ENCODE measurements around the gene DPYD.

The DPYD gene

DNA sequence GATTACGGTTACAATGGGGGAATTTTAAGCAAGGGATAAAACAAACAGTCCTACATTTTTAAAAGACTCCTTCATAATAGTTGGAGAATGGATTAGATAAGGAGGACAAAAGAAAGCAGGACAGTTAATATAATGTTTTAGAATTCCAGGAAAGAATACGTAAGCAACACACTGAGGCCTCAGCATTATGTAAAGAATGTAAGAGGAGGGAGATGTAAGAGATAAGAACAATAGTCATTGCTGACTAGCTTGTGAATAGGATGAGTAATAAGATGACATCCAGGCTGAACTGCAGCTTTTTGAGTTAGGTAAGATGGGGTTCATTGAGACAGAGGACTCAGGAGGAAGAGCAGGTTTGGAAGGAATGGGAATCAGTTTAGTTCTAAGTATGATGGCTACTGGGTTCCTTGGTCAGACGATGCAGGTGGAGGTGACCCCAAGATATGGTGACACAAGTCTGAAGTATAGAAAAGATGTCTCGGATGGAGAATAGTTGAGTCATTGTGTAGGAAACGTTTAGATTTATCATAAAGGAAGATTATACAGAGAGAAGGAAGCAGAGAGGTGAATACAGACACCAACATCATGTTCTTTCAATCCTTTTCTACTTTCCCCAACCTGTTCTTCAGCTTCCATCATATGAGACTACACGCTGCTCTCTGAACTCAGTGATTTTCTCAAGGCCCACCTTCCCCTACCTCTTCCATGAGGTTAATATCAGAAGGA lies 826.4 kb downstream of the DPYD start:
- TF ChIP-seq CTCF (conservative IDR thresholded peaks at IDR 0.05): no peak
- no peak for TF ChIP-seq ZFX (IDR thresholded peaks at IDR 0.05)
- no peak overlapping the region for H3K27ac ChIP-seq

DNA sequence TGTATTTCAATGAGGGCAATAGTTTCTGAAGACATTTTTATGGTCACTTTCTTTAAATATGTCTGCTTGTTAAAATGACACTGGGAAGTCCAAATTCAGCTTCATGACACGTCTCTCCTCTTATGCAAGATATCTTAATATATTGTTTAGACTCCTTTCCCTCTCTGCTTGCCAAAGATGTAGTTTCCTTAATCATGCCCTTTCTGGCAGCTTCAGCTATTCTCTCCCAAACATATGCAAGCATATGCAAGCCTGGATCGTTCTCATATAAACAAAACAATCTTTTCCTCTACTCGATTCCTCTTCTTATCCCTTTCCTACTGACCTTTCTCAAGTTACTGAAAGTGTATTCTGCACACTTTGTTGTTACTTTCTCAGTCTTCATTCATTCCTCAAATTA lies 827.1 kb downstream of the DPYD start:
- TF ChIP-seq ZFX (IDR thresholded peaks at IDR 0.05): no peak
- no peak for TF ChIP-seq CTCF (conservative IDR thresholded peaks at IDR 0.05)

GRCh38 chr1:97092824-97093223 lies 828.0 kb downstream of the DPYD start:
- TF ChIP-seq CTCF (conservative IDR thresholded peaks at IDR 0.05) (no peak), ZFX (IDR thresholded peaks at IDR 0.05) (no peak)
- H3K27ac ChIP-seq: no peak overlapping the region

More for the DNA sequence above, 827.1 kb downstream of the DPYD start:
- no peak overlapping the region for H3K27ac ChIP-seq

GRCh38 chr1:97091679-97092078 lies 829.2 kb downstream of the DPYD start:
- TF ChIP-seq CTCF (conservative IDR thresholded peaks at IDR 0.05): no peak
- TF ChIP-seq ZFX (IDR thresholded peaks at IDR 0.05): no peak
- H3K27ac ChIP-seq: no peak overlapping the region

GRCh38 chr1:97091263-97091662 lies 829.6 kb downstream of the DPYD start:
- H3K27ac ChIP-seq: no peak overlapping the region
- TF ChIP-seq CTCF (conservative IDR thresholded peaks at IDR 0.05) (no peak), ZFX (IDR thresholded peaks at IDR 0.05) (no peak)

DNA sequence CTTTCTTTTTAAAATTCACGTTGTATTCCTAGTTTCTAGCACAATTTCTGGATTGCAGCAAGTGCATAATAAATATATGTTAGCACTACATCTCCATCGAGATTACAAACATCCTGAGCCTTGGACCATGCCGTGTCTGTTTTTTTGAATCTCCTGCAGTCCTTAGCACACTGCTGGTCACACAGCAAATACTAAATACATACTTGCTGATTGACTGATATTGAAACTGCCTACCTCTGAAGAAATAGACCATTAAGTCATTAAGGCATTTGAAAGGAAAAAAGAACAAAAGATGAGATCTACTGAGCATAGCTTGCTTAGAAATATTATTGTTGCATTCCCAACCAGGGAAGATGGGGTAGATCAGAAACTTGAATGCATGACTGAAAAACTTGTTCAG lies 830.1 kb downstream of the DPYD start:
- H3K27ac ChIP-seq: no peak overlapping the region
- TF ChIP-seq ZFX (IDR thresholded peaks at IDR 0.05) (no peak), CTCF (conservative IDR thresholded peaks at IDR 0.05) (no peak)

GRCh38 chr1:97089173-97089572 lies 831.7 kb downstream of the DPYD start:
- H3K27ac ChIP-seq: no peak overlapping the region
- TF ChIP-seq CTCF (conservative IDR thresholded peaks at IDR 0.05) (no peak; the same call in 1 of the 2 replicates), ZFX (IDR thresholded peaks at IDR 0.05) (no peak)

Data from C4-2B (cell line).